Suprapubic skin (tissue), 4 donors: Measurements from ENCODE around the gene TSHZ2. TPM values are rescaled to one million over a fixed set of nuclear protein-coding genes. Genes with fewer than 3 reads are reported as not detected.

ENCODE experiments used
- DNase-seq, 2 donors: peaks; one replicate each; pipeline ENCODE4 v3.0.0-alpha.2; 2019; ENCODE audit warnings: low spot score in 2 of 2
- H3K27ac ChIP-seq: fragments of 200-600 bp; sonication (generic); one replicate; pipeline ENCODE4 v1.5.1; 2019
- H3K27me3 ChIP-seq: fragments of 200-600 bp; sonication (generic); one replicate; pipeline ENCODE4 v1.5.1; 2019
- H3K36me3 ChIP-seq: fragments of 200-600 bp; sonication (generic); one replicate; pipeline ENCODE4 v1.5.1; 2019
- H3K4me1 ChIP-seq: fragments of 200-600 bp; sonication (generic); one replicate; pipeline ENCODE4 v1.5.1; 2019
- H3K4me3 ChIP-seq: fragments of 200-600 bp; sonication (generic); one replicate; pipeline ENCODE4 v1.5.1; 2019; ENCODE audit warnings: mild to moderate bottlenecking
- H3K9me3 ChIP-seq: fragments of 200-600 bp; sonication (generic); one replicate; pipeline ENCODE4 v1.5.1; 2019
- CTCF ChIP-seq, 2 donors: fragments of 200-600 bp in 1 of 2; fragments of 450-650 bp in 1 of 2; sonication (generic) in 1 of 2; IDR thresholded peaks; one replicate each; pipeline ENCODE4 v1.5.1; 2016 to 2019; ENCODE audit warnings: antibody characterized with exemption in 2 of 2, mild to moderate bottlenecking in 1 of 2, moderate library complexity in 1 of 2
- EP300 ChIP-seq: sonication (generic); formaldehyde crosslinking; IDR thresholded peaks from one replicate; pipeline ENCODE4 v1.6.1; 2017; ENCODE audit warnings: antibody characterized with exemption
- POLR2A ChIP-seq, 2 donors: fragments of 450-650 bp; IDR thresholded peaks; one replicate each; pipeline ENCODE4 v1.6.1; 2017; ENCODE audit warnings: antibody characterized with exemption in 2 of 2, mild to moderate bottlenecking in 2 of 2, moderate library complexity in 2 of 2
- POLR2AphosphoS5 ChIP-seq, 3 donors: sonication (generic); formaldehyde crosslinking; IDR thresholded peaks; one replicate each; pipeline ENCODE4 v1.6.1; 2017; ENCODE audit warnings: antibody characterized with exemption in 3 of 3
- WGBS: methylation state at CpG from one replicate; pipeline ENCODE4 v1.1.5; 2018; 5-methylcytosine and 5-hydroxymethylcytosine counted together
- total RNA-seq, 4 donors: library from RNA; depleted of rRNA; stranded (reverse); fragments of >200 nt; gene quantifications; one replicate each; pipeline ENCODE4 v1.1.0, GENCODE V29; 2016

Gene TSHZ2
- total RNA-seq, 4 donors from 2014 or later = 10.2 to 24.7 (median 19.2) TPM

- 83% methylated on average over 3 of the region's 3 CpGs for WGBS
- TF ChIP-seq CTCF (IDR thresholded peaks at IDR 0.05) = no peak
- TF ChIP-seq POLR2AphosphoS5 (IDR thresholded peaks at IDR 0.05) = no peak
- TF ChIP-seq EP300 = no peak
- no peak for TF ChIP-seq POLR2A (IDR thresholded peaks at IDR 0.05)
These were observed 520.1 kb downstream of the TSHZ2 start for GRCh38 chr20:53492212-53492611.

GRCh38 chr20:53493311-53493857 is 521.2 kb downstream of the TSHZ2 start:
- no peak overlapping the region for H3K27ac ChIP-seq
- no peaks in the 10 kb centered on the region for H3K36me3 ChIP-seq
- no peak overlapping the region for H3K4me3 ChIP-seq
- H3K27me3 ChIP-seq = no peaks in the 10 kb centered on the region
- no peaks in the 10 kb centered on the region for H3K4me1 ChIP-seq
- no peak for DNase-seq
- TF ChIP-seq CTCF (IDR thresholded peaks at IDR 0.05) = no peak
- WGBS = 36% methylated on average over 4 of the region's 4 CpGs
- no peaks in the 10 kb centered on the region for H3K9me3 ChIP-seq

More at GRCh38 chr20:53492212-53492611, 520.1 kb downstream of the TSHZ2 start:
- no peaks in the 10 kb centered on the region for H3K9me3 ChIP-seq
- no peaks in the 10 kb centered on the region for H3K27me3 ChIP-seq
- no peak overlapping the region for H3K4me3 ChIP-seq
- no peaks in the 10 kb centered on the region for H3K36me3 ChIP-seq
- no peaks in the 10 kb centered on the region for H3K4me1 ChIP-seq
- DNase-seq = no peak
- no peak overlapping the region for H3K27ac ChIP-seq

- H3K4me1 ChIP-seq = no peaks in the 10 kb centered on the region
- H3K9me3 ChIP-seq = no peaks in the 10 kb centered on the region
- TF ChIP-seq POLR2A (IDR thresholded peaks at IDR 0.05) (no peak), CTCF (IDR thresholded peaks at IDR 0.05) (no peak), POLR2AphosphoS5 (IDR thresholded peaks at IDR 0.05) (no peak), EP300 (no peak)
- H3K36me3 ChIP-seq = no peaks in the 10 kb centered on the region
- no peaks in the 10 kb centered on the region for H3K27me3 ChIP-seq
- H3K27ac ChIP-seq = no peak overlapping the region
- no peak overlapping the region for H3K4me3 ChIP-seq
- DNase-seq = no peak
- 69% methylated on average over 5 of the region's 5 CpGs for WGBS
These were observed 522.6 kb downstream of the TSHZ2 start for GRCh38 chr20:53494753-53495152.

GRCh38 chr20:53495398-53496092 is 523.4 kb downstream of the TSHZ2 start:
- no peak overlapping the region for H3K27ac ChIP-seq
- H3K4me3 ChIP-seq = no peak overlapping the region
- H3K9me3 ChIP-seq = no peaks in the 10 kb centered on the region
- 83% methylated on average over 14 of the region's 14 CpGs for WGBS
- no peaks in the 10 kb centered on the region for H3K36me3 ChIP-seq
- DNase-seq = no peak
- H3K4me1 ChIP-seq = no peaks in the 10 kb centered on the region
- TF ChIP-seq POLR2AphosphoS5 (IDR thresholded peaks at IDR 0.05) (no peak), POLR2A (IDR thresholded peaks at IDR 0.05) (no peak), EP300 (no peak), CTCF (IDR thresholded peaks at IDR 0.05) (no peak)
- no peaks in the 10 kb centered on the region for H3K27me3 ChIP-seq

GRCh38 chr20:53497246-53497645 is 525.1 kb downstream of the TSHZ2 start:
- 73% methylated on average over 3 of the region's 3 CpGs for WGBS
- DNase-seq = no peak
- no peak overlapping the region for H3K27ac ChIP-seq

More at GRCh38 chr20:53497246-53497645, 525.1 kb downstream of the TSHZ2 start:
- no peaks in the 10 kb centered on the region for H3K36me3 ChIP-seq
- no peak overlapping the region for H3K4me3 ChIP-seq
- H3K27me3 ChIP-seq = no peaks in the 10 kb centered on the region
- TF ChIP-seq EP300 = no peak
- no peak for TF ChIP-seq POLR2AphosphoS5 (IDR thresholded peaks at IDR 0.05)
- no peak for TF ChIP-seq CTCF (IDR thresholded peaks at IDR 0.05)
- TF ChIP-seq POLR2A (IDR thresholded peaks at IDR 0.05) = no peak
- no peaks in the 10 kb centered on the region for H3K4me1 ChIP-seq
- H3K9me3 ChIP-seq = no peaks in the 10 kb centered on the region
